Vagina (tissue), 2 donors: Measurements from ENCODE around the gene CAND2.

Experiments used
- CTCF ChIP-seq, 3 experiments: fragments of 450-650 bp in 2 of 3; fragments of 200-600 bp in 1 of 3; sonication (generic) in 1 of 3; IDR thresholded peaks; one replicate each; pipeline ENCODE4 v1.5.1; 2017 to 2019; ENCODE audit warnings: antibody characterized with exemption in 3 of 3, mild to moderate bottlenecking in 2 of 3, moderate library complexity in 2 of 3
- POLR2AphosphoS5 ChIP-seq, 2 donors: sonication (generic); formaldehyde crosslinking; IDR thresholded peaks; one replicate each; pipeline ENCODE4 v1.9.0; 2017; ENCODE audit warnings: antibody characterized with exemption in 2 of 2, mild to moderate bottlenecking in 2 of 2, low read depth in 1 of 2; ENCODE audit not compliant: insufficient read depth in 1 of 2

- no peak for TF ChIP-seq CTCF (IDR thresholded peaks at IDR 0.05)
- TF ChIP-seq POLR2AphosphoS5 (IDR thresholded peaks at IDR 0.05; ENCODE audit: insufficient read depth in 1 of 2, low read depth in 1 of 2) = no peak
Observed at GRCh38 chr3:12842469-12842868, 46.0 kb downstream of the CAND2 start.
